Body of pancreas (tissue), 4 donors: Measurements from ENCODE around the gene RAET1L. TPM values are rescaled to one million over a fixed set of nuclear protein-coding genes. Genes with fewer than 3 reads are reported as not detected.

Experiments used
- ATAC-seq: fragments of 150-250 bp; one replicate; pipeline ENCODE4 v1.9.1; 2016
- DNase-seq, 4 donors: peaks; one replicate each; pipeline ENCODE4 v3.0.0-alpha.2; 2019
- H3K27ac ChIP-seq, 4 donors: fragments of 200-600 bp; sonication (generic); 1 replicate in 3 of 4; 2 replicates in 1 of 4; pipeline versions ENCODE4 v1.5.1 to v1.6.1; 2016 to 2019; ENCODE audit warnings: mild to moderate bottlenecking in 1 of 4, mixed read lengths in 1 of 4, moderate library complexity in 1 of 4
- H3K27me3 ChIP-seq, 2 donors: fragments of 200-600 bp; sonication (generic); one replicate each; pipeline ENCODE4 v1.6.0; 2016; ENCODE audit warnings: mild to moderate bottlenecking in 1 of 2
- H3K36me3 ChIP-seq, 2 donors: fragments of 200-600 bp; sonication (generic); replicated peaks in 1 of 2; 2 replicates each; pipeline ENCODE4 v1.5.1; 2016; ENCODE audit warnings: low read depth in 2 of 2; ENCODE audit not compliant: insufficient read depth in 1 of 2
- H3K4me1 ChIP-seq: fragments of 200-600 bp; sonication (generic); one replicate; pipeline ENCODE4 v1.6.0; 2016
- H3K4me3 ChIP-seq, 2 donors: fragments of 200-600 bp; sonication (generic); 1 replicate in 1 of 2; 2 replicates in 1 of 2; pipeline ENCODE4 v1.5.1; 2016 to 2019
- H3K9me3 ChIP-seq, 3 donors: fragments of 200-600 bp; sonication (generic); 1 replicate in 2 of 3; 2 replicates in 1 of 3; pipeline ENCODE4 v1.5.1; 2016
- CTCF ChIP-seq, 7 experiments: fragments of 450-650 bp in 4 of 7; fragments of 200-600 bp in 3 of 7; sonication (generic) in 3 of 7; IDR thresholded peaks; one replicate each; pipeline ENCODE4 v1.5.1; 2016 to 2019; ENCODE audit warnings: antibody characterized with exemption in 7 of 7
- POLR2A ChIP-seq, 3 donors: fragments of 450-650 bp; IDR thresholded peaks; one replicate each; pipeline ENCODE4 v1.6.1; 2016; ENCODE audit warnings: antibody characterized with exemption in 3 of 3, mild to moderate bottlenecking in 2 of 3
- WGBS, 2 donors: methylation state at CpG; one replicate each; pipeline ENCODE4 v1.1.5; 2017; 5-methylcytosine and 5-hydroxymethylcytosine counted together
- intact Hi-C: fragments of 100-400 bp; cut with DNase I; formaldehyde crosslinking; loops from one replicate; pipeline ENCODE4 v1.15.1; 2023
- total RNA-seq, 2 donors: library from RNA; depleted of rRNA; stranded (reverse); fragments of >200 nt; gene quantifications; one replicate each; pipeline ENCODE4 v1.1.0, GENCODE V29; 2016

RAET1L gene
- total RNA-seq, 2 donors from 2014 or later: not detected

- DNase-seq (no peak), ATAC-seq (no peak)
- H3K27me3 ChIP-seq: peaks cover 0 to 8% of the 10 kb centered on the region in 2 donors
- 61 to 69% methylated on average over 4 of the region's 4 CpGs for WGBS, 2 donors
- H3K4me1 ChIP-seq: no peaks in the 10 kb centered on the region
- no peaks in the 10 kb centered on the region for H3K36me3 ChIP-seq
- intact Hi-C loops: no loop called here
- TF ChIP-seq POLR2A (IDR thresholded peaks at IDR 0.05): no peak
- no peak for TF ChIP-seq CTCF (IDR thresholded peaks at IDR 0.05)
- no peaks in the 10 kb centered on the region for H3K9me3 ChIP-seq
- no peak overlapping the region for H3K27ac ChIP-seq
- H3K4me3 ChIP-seq: no peak overlapping the region
Observed at GRCh38 chr6:150056916-150057315, 31.6 kb upstream of the RAET1L start.

DNA sequence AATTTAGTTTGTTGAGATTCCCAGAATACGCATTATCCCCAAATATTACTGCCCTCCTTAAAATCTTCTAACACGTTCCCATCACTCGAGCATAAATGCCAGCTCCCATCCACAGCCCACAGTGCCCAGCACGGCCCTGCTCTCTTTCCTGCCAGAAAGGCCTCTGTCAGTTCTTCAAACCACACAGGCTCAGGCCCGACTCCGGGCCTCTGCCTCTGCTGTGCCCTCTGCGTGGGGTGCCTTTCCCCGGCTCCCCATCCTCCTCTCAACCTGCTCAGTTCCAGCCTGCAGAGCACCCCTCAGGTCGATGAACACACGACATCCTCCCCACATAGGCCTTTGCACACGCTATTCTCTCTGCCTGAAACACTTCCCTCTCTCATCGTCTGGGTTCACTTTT is 30.8 kb upstream of the RAET1L start:
- Histone ChIP-seq H3K27ac (no peak overlapping the region), H3K36me3 (no peaks in the 10 kb centered on the region), H3K4me1 (no peaks in the 10 kb centered on the region), H3K4me3 (no peak overlapping the region), H3K27me3 (peaks cover 0 to 8% of the 10 kb centered on the region in 2 donors), H3K9me3 (no peaks in the 10 kb centered on the region)
- ATAC-seq (no peak), DNase-seq (no peak)
- TF ChIP-seq CTCF (IDR thresholded peaks at IDR 0.05): no peak
- TF ChIP-seq POLR2A (IDR thresholded peaks at IDR 0.05): no peak
- intact Hi-C loops: no loop called here
- WGBS, 2 donors: 70 to 75% methylated on average over 12 of the region's 12 CpGs

- Histone ChIP-seq H3K27me3 (peaks cover 0 to 8% of the 10 kb centered on the region in 2 donors), H3K4me1 (no peaks in the 10 kb centered on the region), H3K4me3 (no peak overlapping the region), H3K27ac (no peak overlapping the region), H3K36me3 (no peaks in the 10 kb centered on the region), H3K9me3 (no peaks in the 10 kb centered on the region)
- 72% methylated on average over 10 of the region's 10 CpGs for WGBS, 2 donors
- DNase-seq (no peak), ATAC-seq (no peak)
- no peak for TF ChIP-seq POLR2A (IDR thresholded peaks at IDR 0.05)
- no peak for TF ChIP-seq CTCF (IDR thresholded peaks at IDR 0.05)
- intact Hi-C loops: no loop called here
Observed at GRCh38 chr6:150055131-150055530, 29.8 kb upstream of the RAET1L start.

- 43 to 51% methylated on average over 7 to 11 of the region's 11 CpGs for WGBS, 2 donors
- H3K9me3 ChIP-seq: no peaks in the 10 kb centered on the region
- H3K36me3 ChIP-seq: no peaks in the 10 kb centered on the region
- no peak overlapping the region for H3K4me3 ChIP-seq
- ATAC-seq (no peak), DNase-seq (no peak)
- no peak overlapping the region for H3K27ac ChIP-seq
- intact Hi-C loops: no loop called here
- TF ChIP-seq POLR2A (IDR thresholded peaks at IDR 0.05) (no peak), CTCF (IDR thresholded peaks at IDR 0.05) (no peak)
- H3K27me3 ChIP-seq: peaks cover 0 to 8% of the 10 kb centered on the region in 2 donors
- H3K4me1 ChIP-seq: no peaks in the 10 kb centered on the region
Observed at GRCh38 chr6:150053450-150053849, 28.1 kb upstream of the RAET1L start.

DNA sequence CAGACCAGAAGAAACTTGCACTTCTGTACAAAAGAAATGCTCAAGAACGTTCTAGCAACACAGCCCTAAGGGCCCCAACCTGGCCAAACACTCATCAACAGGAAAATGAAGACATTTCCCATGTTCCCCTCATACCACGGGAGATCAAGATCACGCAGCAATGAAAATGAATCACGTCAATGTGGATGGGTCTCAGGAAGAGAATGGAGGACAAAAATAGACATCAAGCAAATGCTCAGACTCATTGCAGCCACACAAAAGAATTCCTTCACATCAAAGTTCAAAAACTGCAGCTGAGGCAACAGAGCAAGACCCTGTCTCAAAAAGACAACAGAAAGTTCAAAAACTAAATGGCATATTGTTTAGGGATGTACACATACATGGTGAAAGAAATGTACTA is 25.5 kb upstream of the RAET1L start:
- ATAC-seq: no peak
- Histone ChIP-seq H3K27me3 (no peaks in the 10 kb centered on the region), H3K4me1 (no peaks in the 10 kb centered on the region), H3K9me3 (no peaks in the 10 kb centered on the region), H3K4me3 (no peak overlapping the region), H3K27ac (no peak overlapping the region), H3K36me3 (no peaks in the 10 kb centered on the region)
- intact Hi-C loops: no loop called here
- TF ChIP-seq POLR2A (IDR thresholded peaks at IDR 0.05) (no peak), CTCF (IDR thresholded peaks at IDR 0.05) (no peak)
- DNase-seq: no peak
- 59 to 79% methylated on average over 4 of the region's 4 CpGs for WGBS, 2 donors
